A549 treated with AZD2906 at 1 μM for 4 hours (cell line): ENCODE data around the gene UBALD2. TPM values are rescaled to one million over a fixed set of nuclear protein-coding genes. Genes with fewer than 3 reads are reported as not detected.

Experiments
- total RNA-seq: library from RNA; stranded (reverse); fragments of 200-300 nt; extraction: Qiagen RNA extraction; gene quantifications from 5 replicates; pipeline ENCODE4 v1.2.3, GENCODE V29; 2022

Gene UBALD2
- total RNA-seq, result 119 to 198 TPM (median 177 TPM) in 5 replicates

GRCh38 chr17:76264755-76265623 is at the start of gene UBALD2:
TSS of gene UBALD2 (plus strand) at chr17:76265348. CDS start at chr17:76265506, 158 bp downstream.

DNA sequence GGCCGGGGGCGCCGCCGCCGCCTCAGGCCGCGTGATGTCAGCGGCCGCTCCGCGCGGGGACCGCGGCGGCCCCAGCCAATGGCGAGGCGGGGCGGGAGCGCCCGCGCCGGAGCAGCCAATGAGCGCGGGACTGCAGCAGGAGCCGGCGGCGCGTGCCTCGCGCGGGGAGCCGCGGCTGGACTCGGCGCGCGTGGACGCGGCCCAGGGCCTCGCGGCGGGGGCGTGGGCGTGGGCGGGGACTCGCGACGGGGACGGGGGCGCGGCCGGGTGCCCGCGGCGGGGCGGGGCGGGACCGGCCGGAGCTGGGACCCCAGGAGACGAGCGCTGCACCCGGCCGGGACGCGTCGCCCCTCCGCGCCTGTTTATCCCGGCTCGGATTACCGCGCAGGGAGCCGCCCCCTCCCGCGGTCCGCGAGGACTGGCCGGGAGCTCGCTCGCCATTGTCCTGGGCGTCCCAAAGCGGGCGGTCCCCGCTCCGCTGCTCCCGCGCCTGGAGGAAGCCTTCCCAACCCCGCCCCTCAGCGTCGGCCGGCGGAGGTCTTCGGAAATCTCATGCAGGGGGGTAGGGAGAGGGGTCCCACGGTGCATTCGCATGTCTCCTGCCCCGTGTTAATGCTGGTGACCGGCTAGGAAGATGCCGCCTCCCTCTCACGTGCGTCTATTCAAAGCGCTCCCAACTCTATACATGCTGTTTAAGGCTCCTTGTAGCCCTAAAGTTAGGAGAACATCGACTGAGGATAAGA is 24.5 kb upstream of the UBALD2 start, which contains the start of gene RNF157:
Gene RNF157, minus strand, starts transcription at position 33 of the 743 bp plus-strand sequence. CDS start 253 bp downstream, outside the sequence.

DNA sequence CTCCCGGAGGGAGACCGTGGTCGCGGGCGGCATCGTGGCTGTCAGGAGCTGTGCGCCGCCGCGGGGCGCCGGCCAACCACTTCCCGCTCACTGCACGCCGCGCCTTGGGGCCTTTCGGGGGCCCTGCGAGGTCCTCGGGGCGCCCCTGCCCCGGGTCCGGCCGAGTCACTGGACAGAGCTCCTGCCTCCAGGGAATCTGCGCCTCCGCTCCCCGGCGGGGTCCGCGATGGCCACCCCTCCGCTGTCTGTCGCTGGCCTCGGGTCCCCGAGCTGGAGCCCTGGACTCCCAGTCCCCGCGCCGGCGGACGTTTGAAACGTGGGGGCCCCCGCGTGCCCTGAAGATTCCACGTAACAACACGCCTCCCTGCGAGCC is 42.8 kb downstream of the UBALD2 start, which contains the start of gene QRICH2:
Gene QRICH2, minus strand, starts transcription at position 311 of the 373 bp plus-strand sequence. Its CDS starts 278 bp downstream, at position 33.

Other genes with a start within 250 kb of the UBALD2 start
- gene EVPL, start 238.0 kb upstream of the UBALD2 start, total RNA-seq, result 11.9 to 18.5 TPM (median 17.2 TPM) in 5 replicates
- gene SRP68, start 192.8 kb upstream of the UBALD2 start, total RNA-seq, result 78.7 to 82.2 TPM (median 79.1 TPM) in 5 replicates
- 1.1 to 2.1 TPM (median 1.7 TPM) in 5 replicates for gene GALR2, start 190.6 kb upstream of the UBALD2 start, total RNA-seq
- gene ZACN, start 186.2 kb upstream of the UBALD2 start, total RNA-seq, result 0.17 to 0.38 TPM (median 0.30 TPM) in 5 replicates
- gene EXOC7, start 161.6 kb upstream of the UBALD2 start, total RNA-seq, result 54.6 to 68.4 TPM (median 58.5 TPM) in 5 replicates
- gene FOXJ1, start 124.1 kb upstream of the UBALD2 start, total RNA-seq, result 0.77 to 1.1 TPM (median 0.95 TPM) in 5 replicates
- 8.3 to 10.3 TPM (median 9.7 TPM) in 5 replicates for gene RNF157, start 24.9 kb upstream of the UBALD2 start, total RNA-seq
- 0.42 to 1.1 TPM (median 0.85 TPM) in 5 replicates for gene QRICH2, start 42.9 kb downstream of the UBALD2 start, total RNA-seq
- gene PRPSAP1, start 88.6 kb downstream of the UBALD2 start, total RNA-seq, result 53.1 to 63.4 TPM (median 58.2 TPM) in 5 replicates
- 32.2 to 43.3 TPM (median 36.6 TPM) in 5 replicates for gene SPHK1, start 119.3 kb downstream of the UBALD2 start, total RNA-seq
- gene UBE2O, start 187.8 kb downstream of the UBALD2 start, total RNA-seq, result 26.3 to 29.1 TPM (median 28.2 TPM) in 5 replicates
- gene AANAT, start 202.3 kb downstream of the UBALD2 start, total RNA-seq, result 0.22 to 0.64 TPM (median 0.33 TPM) in 5 replicates
- gene RHBDF2, start 236.1 kb downstream of the UBALD2 start, total RNA-seq, result 54.6 to 64.5 TPM (median 61.4 TPM) in 5 replicates